ENCODE measurements around the gene NMNAT3. TPM values are rescaled to one million over a fixed set of nuclear protein-coding genes. Genes with fewer than 3 reads are reported as not detected.

NMNAT3 gene
- total RNA-seq, 2 experiments from 2014 or later = 1.5 to 1.9 TPM

DNA sequence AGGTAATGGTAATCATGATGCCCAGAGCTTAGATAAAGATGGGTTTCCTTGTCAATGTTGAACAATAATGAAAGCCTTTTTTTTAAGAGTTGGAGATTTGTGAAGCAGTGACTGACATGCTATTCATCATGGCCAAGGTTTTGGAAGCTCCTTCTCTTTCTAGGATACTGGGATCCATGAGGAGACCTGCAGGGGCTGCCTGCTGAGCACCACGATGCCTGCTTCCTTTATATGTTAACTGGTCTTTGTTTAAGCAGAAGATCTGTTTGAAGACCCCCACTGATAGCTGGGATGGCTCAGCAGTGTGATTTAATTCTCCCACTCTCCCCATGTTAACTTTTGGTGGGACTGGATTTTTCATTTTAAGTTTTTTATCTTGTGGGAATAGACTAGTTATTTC is 154.1 kb downstream of the NMNAT3 start:
- Histone ChIP-seq H3K36me3 (ENCODE audit: insufficient read depth, low read length) (no peaks in the 10 kb centered on the region), H3K9me3 (ENCODE audit: control insufficient read depth in 1 of 2, insufficient read depth in 1 of 2, low read length in 2 of 2) (no peaks in the 10 kb centered on the region), H3K4me1 (ENCODE audit: insufficient read depth, low read length) (no peaks in the 10 kb centered on the region), H3K27me3 (ENCODE audit: control insufficient read depth in 1 of 2, insufficient read depth in 2 of 2, low read length in 2 of 2) (no peaks in the 10 kb centered on the region), H3K4me3 (ENCODE audit: low read length) (no peak overlapping the region), H3K27ac (ENCODE audit: low read depth in 1 of 2, low read length in 2 of 2) (no peak overlapping the region)
- ChIA-PET POLR2A (no interaction called here), CTCF (no interaction called here)
- intact Hi-C loops (cut with DNase I, micrococcal nuclease) = no loop called here
- no peaks in the 10 kb centered on the region for H3K27me3 Mint-ChIP-seq
- no peak overlapping the region for H3K27ac Mint-ChIP-seq
- no peaks in the 10 kb centered on the region for H3K36me3 Mint-ChIP-seq (ENCODE audit: low read depth)
- TF ChIP-seq, protein P1, sequence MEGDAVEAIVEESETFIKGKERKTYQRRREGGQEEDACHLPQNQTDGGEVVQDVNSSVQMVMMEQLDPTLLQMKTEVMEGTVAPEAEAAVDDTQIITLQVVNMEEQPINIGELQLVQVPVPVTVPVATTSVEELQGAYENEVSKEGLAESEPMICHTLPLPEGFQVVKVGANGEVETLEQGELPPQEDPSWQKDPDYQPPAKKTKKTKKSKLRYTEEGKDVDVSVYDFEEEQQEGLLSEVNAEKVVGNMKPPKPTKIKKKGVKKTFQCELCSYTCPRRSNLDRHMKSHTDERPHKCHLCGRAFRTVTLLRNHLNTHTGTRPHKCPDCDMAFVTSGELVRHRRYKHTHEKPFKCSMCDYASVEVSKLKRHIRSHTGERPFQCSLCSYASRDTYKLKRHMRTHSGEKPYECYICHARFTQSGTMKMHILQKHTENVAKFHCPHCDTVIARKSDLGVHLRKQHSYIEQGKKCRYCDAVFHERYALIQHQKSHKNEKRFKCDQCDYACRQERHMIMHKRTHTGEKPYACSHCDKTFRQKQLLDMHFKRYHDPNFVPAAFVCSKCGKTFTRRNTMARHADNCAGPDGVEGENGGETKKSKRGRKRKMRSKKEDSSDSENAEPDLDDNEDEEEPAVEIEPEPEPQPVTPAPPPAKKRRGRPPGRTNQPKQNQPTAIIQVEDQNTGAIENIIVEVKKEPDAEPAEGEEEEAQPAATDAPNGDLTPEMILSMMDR (IDR thresholded peaks at IDR 0.05) = no peak
- ATAC-seq (ENCODE audit: poor library complexity) = no peak
- H3K4me1 Mint-ChIP-seq (ENCODE audit: low read depth) = no peaks in the 10 kb centered on the region
- DNase-seq = no peak
- H3K4me3 Mint-ChIP-seq = no peak overlapping the region
- no peaks in the 10 kb centered on the region for H3K9me3 Mint-ChIP-seq

DNA sequence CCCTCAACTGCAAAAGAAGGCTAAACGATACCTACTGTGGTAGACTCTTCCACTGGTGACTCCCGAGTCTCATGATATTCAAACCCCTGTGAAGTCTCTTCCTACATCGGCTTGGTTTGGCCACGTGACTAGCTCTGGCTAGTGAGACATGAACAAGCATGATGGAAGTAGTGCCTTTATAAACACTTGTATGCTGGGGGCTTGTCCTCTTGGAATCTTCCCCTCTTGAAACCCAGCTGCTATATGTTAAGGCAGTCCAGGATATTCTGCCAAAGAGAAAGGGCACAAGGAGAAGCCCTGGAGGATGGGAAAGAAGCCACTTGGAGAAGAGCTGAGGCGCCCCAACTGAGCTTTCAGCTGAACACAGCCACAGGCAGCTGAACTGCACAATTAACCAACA is 154.6 kb downstream of the NMNAT3 start:
- ChIA-PET CTCF (no interaction called here), POLR2A (no interaction called here)
- no peak for DNase-seq
- Mint-ChIP-seq H3K9me3 (no peaks in the 10 kb centered on the region), H3K4me1 (ENCODE audit: low read depth) (no peaks in the 10 kb centered on the region), H3K4me3 (no peak overlapping the region), H3K27ac (no peak overlapping the region), H3K36me3 (ENCODE audit: low read depth) (no peaks in the 10 kb centered on the region), H3K27me3 (no peaks in the 10 kb centered on the region)
- Histone ChIP-seq H3K4me3 (ENCODE audit: low read length) (no peak overlapping the region), H3K27ac (ENCODE audit: low read depth in 1 of 2, low read length in 2 of 2) (no peak overlapping the region), H3K36me3 (ENCODE audit: insufficient read depth, low read length) (no peaks in the 10 kb centered on the region), H3K4me1 (ENCODE audit: insufficient read depth, low read length) (no peaks in the 10 kb centered on the region), H3K27me3 (ENCODE audit: control insufficient read depth in 1 of 2, insufficient read depth in 2 of 2, low read length in 2 of 2) (no peaks in the 10 kb centered on the region), H3K9me3 (ENCODE audit: control insufficient read depth in 1 of 2, insufficient read depth in 1 of 2, low read length in 2 of 2) (no peaks in the 10 kb centered on the region)
- ATAC-seq (ENCODE audit: poor library complexity) = no peak
- intact Hi-C loops (cut with DNase I, micrococcal nuclease) = no loop called here
- TF ChIP-seq, protein P1 (IDR thresholded peaks at IDR 0.05) = no peak

DNA sequence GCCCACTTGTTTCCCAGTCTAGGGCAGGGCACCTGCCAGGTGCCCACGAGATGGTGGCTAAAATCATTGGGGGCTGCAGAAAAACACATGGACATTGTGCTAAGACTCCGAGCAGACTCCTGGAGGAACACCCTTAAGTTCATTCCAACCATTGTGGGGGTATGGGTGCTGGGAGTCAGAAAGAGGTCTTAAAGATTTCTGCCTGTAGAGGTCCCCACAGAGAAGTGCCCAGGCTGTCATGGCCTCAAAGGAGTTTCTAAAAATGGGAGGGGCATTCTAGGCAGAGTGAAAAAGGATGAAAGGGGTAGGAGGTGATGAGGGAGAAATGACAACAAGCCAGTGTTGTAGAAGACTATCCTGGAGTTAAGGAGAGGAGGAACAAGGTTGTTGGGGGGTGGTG is 155.4 kb downstream of the NMNAT3 start:
- POLR2A ChIA-PET = no interaction called here
- DNase-seq (no peak), ATAC-seq (ENCODE audit: poor library complexity) (no peak)
- H3K4me1 ChIP-seq (ENCODE audit: insufficient read depth, low read length) = no peaks in the 10 kb centered on the region
- CTCF ChIA-PET = no interaction called here
- Mint-ChIP-seq H3K9me3 (no peaks in the 10 kb centered on the region), H3K4me3 (no peak overlapping the region), H3K27ac (no peak overlapping the region), H3K36me3 (ENCODE audit: low read depth) (no peaks in the 10 kb centered on the region), H3K4me1 (ENCODE audit: low read depth) (no peaks in the 10 kb centered on the region), H3K27me3 (no peaks in the 10 kb centered on the region)
- intact Hi-C loops (cut with DNase I, micrococcal nuclease) = no loop called here
- no peak overlapping the region for H3K27ac ChIP-seq (ENCODE audit: low read depth in 1 of 2, low read length in 2 of 2)
- no peak overlapping the region for H3K4me3 ChIP-seq (ENCODE audit: low read length)
- no peaks in the 10 kb centered on the region for H3K27me3 ChIP-seq (ENCODE audit: control insufficient read depth in 1 of 2, insufficient read depth in 2 of 2, low read length in 2 of 2)
- no peaks in the 10 kb centered on the region for H3K36me3 ChIP-seq (ENCODE audit: insufficient read depth, low read length)
- TF ChIP-seq, protein P1 (IDR thresholded peaks at IDR 0.05) = no peak
- no peaks in the 10 kb centered on the region for H3K9me3 ChIP-seq (ENCODE audit: control insufficient read depth in 1 of 2, insufficient read depth in 1 of 2, low read length in 2 of 2)

All from CD4-positive, alpha-beta T cell (primary cell).